Measurements from ENCODE around the gene TMEM151A. TPM values are rescaled to one million over a fixed set of nuclear protein-coding genes. Genes with fewer than 3 reads are reported as not detected.
A peak's percentile ranks its signal among the peaks of the same experiment; 100 is the strongest.
"Not testable (repeated sequence)": the region's sequence is repeated elsewhere in the genome, so short reads cannot be mapped to it uniquely, and the experiment has no call there.

TMEM151A gene
- total RNA-seq, 1 donor from 2014 or later, result not detected

DNA sequence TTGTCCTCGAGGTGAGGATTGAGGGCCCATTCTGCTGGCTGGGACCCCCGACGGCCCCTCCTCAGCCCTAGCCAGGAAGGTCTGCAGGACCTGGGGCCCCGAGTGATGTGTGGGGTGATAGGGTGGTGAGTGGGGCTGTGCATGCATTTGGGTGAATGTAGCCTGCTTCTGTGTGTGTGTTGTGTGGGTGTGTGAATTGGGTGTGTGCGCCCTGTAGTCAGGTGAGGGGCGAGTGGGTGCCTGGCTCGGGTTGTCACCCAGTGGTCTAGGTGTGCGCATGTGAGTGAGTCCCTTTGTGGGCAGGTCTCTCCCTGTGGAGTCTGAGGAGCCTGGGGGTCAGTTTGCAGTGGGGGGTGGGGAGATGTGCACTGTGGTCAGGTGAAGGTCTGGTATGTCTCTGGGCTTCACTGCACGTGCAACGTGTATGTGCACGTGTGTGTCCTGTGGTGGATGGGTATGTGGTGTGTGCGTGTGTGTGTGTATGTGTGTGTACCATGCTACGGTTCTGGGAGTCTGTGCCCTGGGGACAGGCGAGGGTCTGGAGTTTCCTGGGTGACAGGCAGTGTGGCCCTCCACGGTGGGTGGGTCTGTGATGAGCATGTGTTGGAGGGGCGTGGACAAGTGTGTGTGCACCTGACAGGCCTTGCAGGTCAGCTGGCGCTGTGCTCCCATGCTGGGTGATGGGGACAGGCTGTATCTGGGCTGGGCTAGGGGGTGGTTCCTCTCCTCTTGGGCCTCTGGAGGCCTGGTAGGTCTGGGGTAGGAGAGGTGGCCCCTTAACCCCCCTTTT lies 1.0 kb downstream of the TMEM151A start:
- intact Hi-C loops (cut with DNase I), result no loop called here
- no peak for DNase-seq
- ATAC-seq (ENCODE audit: poor library complexity), result no peak

DNA sequence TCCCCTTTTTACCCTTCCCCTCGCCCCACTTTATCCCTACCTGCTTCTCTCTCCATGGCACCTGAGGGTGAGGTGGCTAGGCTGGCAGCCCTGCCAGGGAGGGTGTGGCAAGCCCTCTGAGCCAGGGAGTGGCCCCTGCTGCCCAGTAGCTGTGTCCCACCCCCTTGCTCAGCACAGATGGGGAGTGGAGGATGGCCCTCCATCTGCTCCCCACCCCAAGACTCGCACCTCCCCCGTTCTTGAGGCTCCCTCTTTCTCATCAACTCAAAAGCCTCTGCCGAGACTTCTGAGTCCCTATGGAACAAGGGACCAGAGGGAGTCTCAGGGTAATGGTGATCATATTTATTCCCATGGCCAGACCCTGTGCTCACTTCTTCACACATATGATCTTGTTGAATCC lies 1.7 kb downstream of the TMEM151A start:
- ATAC-seq (ENCODE audit: poor library complexity) (no peak), DNase-seq (no peak)
- intact Hi-C loops (cut with DNase I), result no loop called here

DNA sequence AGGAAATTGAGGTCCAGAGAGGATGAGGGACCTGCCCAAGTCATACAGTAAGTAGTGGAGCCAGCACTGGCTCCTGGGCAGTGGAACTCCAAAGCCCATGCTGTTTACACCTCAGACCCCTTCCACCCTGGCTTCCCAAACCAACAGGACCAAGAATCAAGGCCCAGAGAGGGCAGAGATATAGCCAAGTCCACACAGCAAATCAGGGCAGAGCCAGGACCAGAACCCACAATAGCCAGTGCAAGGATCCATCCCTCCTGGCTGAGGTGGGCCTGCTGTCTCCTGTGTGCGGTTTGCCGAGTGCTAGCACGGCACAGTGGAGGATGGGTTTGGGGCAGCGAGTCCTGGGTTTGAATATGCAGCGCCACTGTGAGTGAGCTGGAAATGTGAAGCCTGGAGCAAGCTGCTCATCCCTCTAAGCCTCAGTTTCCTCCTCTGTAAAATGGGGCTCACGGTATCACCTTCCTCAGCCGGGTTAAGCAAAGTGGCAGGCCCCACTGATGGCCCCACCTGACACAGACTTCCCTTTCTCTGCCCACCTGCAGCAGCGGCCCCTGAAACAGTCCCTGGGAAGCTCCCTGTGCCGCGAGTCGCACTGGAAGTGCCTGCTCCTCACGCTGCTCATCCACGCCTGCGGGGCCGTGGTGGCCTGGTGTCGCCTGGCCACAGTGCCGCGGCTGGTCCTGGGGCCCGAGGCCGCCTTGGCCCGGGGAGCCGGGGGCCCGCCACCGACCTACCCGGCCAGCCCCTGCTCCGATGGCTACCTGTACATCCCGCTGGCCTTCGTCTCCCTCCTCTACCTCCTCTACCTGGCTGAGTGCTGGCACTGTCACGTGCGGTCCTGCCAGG lies 2.3 kb downstream of the TMEM151A start:
- no peak for ATAC-seq (ENCODE audit: poor library complexity)
- intact Hi-C loops (cut with DNase I), result no loop called here
- no peak for DNase-seq

DNA sequence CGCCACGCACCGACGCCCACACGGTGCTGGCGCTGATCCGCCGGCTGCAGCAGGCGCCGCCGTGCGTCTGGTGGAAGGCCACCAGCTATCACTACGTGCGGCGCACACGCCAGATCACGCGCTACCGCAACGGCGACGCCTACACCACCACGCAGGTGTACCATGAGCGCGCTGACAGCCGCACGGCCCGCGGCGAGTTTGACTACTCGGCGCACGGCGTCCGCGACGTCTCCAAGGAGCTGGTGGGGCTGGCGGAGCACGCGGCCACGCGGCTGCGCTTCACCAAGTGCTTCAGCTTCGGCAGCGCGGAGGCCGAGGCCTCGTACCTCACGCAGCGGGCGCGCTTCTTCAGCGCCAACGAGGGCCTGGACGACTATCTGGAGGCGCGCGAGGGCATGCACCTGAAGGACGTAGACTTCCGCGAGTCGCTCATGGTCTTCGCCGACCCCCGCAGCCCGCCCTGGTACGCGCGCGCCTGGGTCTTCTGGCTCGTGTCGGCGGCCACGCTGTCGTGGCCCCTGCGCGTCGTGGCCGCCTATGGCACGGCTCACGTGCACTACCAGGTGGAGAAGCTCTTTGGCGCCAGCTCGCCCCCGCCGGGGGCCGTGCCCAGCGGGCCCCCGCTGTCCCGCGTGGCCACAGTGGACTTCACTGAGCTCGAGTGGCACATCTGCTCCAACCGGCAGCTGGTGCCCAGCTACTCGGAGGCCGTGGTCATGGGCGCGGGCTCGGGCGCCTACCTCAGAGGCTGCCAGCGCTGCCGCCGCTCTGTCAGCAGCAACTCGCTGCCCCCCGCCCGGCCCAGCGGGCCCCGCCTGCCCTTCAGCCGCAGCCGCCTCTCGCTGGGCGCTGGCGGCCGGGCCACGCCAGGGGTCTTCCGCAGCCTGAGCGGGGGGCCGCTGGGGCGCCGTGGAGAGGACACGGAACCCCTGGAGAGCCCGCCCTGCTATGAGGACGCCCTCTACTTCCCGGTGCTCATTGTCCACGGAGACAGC lies 3.2 kb downstream of the TMEM151A start:
- DNase-seq (no peak), ATAC-seq (ENCODE audit: poor library complexity) (no peak)
- intact Hi-C loops (cut with DNase I), result no loop called here

DNA sequence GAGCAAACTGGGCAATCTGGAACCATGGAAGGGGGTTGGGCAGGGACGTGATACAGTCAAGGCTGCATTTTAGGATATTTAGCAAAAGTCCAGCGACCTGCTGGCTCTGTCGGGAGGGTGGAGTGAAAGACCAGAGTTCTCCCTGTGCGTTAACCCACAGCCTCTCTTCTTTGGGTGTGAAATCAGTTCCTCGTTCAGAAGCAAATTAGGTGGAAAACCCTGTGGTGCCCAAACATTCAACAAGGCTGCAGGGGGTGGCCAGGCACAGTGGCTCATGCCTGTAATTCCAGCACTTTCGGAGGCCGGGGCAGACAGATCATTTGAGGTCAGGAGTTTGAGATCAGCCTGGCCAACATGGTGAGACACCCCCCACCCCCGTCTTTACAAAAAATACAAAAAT lies 5.9 kb downstream of the TMEM151A start:
- intact Hi-C loops (cut with DNase I), result no loop called here
- DNase-seq (no peak), ATAC-seq (ENCODE audit: poor library complexity) (no peak)

DNA sequence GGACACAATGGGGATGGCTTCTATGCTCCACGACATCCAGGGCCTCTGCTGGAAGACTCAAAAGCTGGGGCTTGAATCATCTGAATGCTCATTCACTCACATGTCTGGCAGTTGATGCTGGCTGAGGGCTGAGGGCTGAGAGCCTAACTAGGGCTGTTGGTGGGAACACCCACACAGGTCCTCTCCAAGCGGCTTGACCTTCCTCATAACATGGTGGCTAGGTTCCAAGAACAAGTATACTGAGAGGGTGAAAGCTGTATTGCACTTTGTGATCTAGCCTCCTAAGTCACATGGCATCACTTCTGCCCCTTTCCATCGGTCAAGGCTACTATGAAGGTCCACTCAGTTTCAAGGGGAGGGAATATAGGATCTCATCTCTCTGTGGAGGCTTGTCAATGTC lies 7.5 kb downstream of the TMEM151A start:
- ATAC-seq (ENCODE audit: poor library complexity) (peak; percentile 70), DNase-seq (no peak)
- intact Hi-C loops (cut with DNase I), result no loop called here

DNA sequence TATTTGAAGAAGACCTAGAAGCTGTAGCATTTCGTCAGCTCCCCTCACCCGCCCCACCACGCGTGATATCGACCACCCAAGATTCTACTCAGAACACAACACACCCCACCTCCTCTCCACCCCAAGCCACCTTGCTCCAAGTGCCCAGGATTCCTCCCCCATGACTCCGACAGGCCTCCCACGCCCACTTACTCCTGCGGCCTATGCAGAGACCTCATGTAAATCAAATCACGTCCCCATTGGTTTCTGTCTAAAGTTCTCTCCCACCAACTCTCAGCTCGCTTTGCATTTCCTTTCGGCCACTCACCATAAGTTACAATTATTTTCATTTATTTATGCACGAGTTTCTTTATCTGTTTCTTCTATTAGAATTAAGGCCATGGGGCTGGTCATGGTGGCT lies 11.0 kb downstream of the TMEM151A start:
- ATAC-seq (ENCODE audit: poor library complexity) (no peak), DNase-seq (no peak)
- intact Hi-C loops (cut with DNase I), result no loop called here

DNA sequence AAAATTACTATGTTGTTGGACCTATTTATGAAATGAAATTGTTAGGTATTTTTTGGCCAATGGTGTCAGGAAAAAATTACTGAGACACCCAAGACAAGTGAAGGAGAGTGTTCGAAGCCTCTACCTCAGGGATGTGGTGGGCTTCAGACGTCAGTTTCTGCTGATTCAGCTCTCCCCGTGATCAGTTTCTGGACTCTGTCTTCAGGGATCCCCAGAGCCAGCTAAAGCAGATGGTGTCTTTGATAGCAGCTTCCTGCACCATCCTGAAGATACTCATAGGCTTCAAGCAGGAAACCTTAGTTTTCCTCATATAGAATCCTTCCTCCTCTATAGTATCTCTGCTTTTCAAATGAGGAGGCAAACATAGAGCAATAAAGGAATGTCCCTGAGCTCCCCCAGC lies 17.8 kb downstream of the TMEM151A start:
- intact Hi-C loops (cut with DNase I), result no loop called here
- DNase-seq, result no peak
- ATAC-seq (ENCODE audit: poor library complexity), result no peak

DNA sequence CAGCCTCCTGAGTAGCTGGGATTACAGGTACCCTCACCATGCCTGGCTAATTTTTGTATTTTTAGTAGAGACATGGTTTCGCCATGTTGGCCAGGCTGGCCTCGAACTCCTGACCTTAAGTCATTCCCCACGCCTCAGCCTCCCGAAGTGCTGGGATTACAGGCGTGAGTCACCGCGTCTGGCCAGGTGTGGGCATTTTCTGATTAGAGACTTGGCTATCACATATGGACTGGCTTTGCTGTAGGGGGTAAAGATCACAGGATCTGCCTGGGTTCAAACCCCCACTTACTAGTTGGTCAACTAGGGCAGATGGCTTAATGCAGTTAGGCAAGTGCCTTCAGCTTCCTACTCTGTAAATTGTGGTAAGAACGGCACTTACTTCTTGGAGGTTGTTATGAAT lies 18.6 kb downstream of the TMEM151A start:
- ATAC-seq (ENCODE audit: poor library complexity), result no peak
- DNase-seq, result no peak
- intact Hi-C loops (cut with DNase I), result loop anchor here (2.0 to 10.0 kb wide), 2 partner anchors 18 to 74 kb away; no protein-coding TSS in a partner anchor

DNA sequence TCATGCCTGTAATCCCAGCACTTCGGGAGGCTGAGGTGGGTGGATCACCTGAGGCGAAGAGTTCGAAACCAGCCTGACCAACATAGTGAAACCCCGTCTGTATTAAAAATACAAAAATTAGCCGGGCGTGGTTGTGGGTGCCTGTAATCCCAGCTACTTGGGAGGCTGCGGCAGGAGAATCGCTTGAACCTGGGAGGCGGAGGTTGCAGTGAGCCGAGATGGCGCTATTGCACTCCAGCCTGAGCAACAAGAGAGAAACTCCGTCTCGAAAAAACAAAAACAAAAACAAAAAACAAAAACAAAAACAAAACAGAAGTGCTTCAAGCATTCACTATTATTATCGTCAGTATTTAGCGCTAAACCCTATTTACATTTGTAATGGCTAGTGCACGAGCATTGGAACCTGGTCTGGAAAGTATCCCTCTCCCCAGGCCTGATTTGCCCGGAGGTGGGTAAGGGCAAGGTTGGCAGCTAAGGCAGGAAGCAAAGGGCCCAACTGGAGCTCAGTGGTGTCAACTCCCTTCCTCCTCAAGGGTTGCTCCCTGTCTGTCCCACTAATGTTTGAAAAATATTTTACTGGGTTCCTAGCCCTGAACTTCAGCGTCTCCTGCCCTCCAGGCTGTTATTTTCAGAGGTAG lies 19.2 kb downstream of the TMEM151A start:
- intact Hi-C loops (cut with DNase I), result loop anchor here (2.0 to 10.0 kb wide), 2 partner anchors 18 to 74 kb away; no protein-coding TSS in a partner anchor
- not testable (repeated sequence) for DNase-seq; ATAC-seq (ENCODE audit: poor library complexity)

DNA sequence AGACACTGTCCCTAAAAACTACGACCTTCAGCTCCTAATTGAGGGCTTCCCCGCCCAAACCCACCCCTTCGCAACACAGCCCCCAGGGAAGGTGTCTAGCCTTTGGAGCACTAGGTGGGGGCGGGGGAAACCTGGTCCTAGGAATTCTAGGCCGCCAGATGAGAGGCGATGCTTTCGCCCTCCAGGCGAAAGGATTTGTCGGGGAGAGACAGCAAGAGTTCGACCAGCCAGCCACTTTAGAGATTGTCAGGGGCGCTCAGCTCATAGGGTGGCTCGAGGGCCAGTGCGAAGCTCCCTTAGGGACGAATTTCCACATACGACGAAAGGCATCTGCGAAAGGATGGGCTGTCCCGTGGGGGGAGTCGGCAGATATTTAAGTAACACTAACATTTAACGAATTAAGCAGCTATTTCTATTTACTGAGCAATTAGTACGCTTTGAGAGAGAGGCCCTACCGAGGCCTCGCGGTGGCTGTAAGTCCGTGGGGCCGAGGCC lies 19.8 kb downstream of the TMEM151A start:
- DNase-seq (no peak), ATAC-seq (ENCODE audit: poor library complexity) (no peak)
- intact Hi-C loops (cut with DNase I), result loop anchor here (2.0 to 10.0 kb wide), 2 partner anchors 17 to 73 kb away; no protein-coding TSS in a partner anchor

DNA sequence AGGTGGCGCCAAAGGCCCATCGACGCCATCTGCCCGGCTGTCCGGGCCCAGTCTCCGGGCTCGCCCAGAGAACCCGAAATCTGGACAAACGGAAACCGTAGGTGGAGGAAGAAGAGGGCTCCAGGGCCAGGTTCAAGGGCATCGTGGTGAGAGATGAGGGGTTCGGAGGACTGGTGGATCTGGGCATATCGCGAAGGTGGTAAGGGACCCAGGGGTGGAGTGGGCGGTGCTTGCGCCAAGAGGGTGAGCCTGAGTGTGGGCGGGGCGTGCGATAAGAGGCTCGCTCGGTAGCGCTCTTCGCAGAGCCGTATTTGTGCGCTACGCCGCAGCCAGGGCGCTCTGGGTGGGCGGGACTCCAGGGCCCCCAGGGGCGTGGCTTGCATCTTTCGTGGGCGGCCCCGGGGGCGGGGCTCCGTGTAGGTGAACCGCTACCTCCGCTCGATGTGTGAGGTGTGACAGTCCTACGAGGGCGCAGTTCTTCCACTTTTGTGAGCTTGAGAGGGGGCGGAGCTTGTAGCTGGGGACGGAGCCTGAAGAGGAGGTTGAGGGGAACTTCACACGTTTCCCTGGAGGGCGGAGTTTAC lies 20.4 kb downstream of the TMEM151A start:
- ATAC-seq (ENCODE audit: poor library complexity) (peak; percentile 84), DNase-seq (peak; percentile 96)
- intact Hi-C loops (cut with DNase I), result loop anchor here (2.0 to 10.0 kb wide), 2 partner anchors 17 to 73 kb away; no protein-coding TSS in a partner anchor

DNA sequence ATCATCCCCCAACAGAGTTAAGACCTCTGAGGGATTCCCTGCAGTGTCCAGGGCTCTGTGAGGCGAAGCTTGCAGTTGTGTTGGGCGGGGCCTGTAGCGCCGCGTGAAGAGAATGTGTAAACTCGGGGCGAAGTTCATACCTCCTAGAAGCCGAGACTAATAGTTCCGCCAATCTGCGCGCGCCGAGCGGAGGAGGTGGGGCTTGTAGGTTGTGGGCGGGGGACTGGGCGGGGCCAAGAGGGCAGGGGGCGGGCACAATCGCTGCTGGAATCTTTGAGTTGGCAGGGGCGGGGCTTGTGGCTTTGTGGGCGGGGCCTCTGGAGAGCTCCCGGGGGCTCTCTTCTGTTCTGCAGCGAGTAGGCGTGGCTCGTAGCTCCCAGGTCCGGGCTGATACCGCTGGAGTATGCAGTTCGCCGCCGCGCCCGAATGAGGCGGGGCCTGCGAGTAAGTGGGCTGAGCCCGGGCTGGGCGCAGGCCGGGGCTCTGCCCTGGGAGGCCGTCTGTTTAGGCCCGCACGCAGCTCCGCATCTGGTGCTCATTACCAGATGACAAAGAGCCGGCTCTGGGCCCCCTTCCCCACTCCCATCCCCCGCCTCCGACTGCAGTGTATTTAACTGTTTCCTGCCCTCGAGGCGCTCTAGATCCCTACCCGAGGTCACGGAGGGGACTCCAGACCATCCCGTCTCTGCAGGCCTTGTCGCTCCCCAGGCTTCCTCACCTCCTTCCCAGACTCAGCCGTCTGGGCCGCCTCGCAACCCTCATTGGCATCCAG lies 21.0 kb downstream of the TMEM151A start:
- DNase-seq (peak; percentile 100), ATAC-seq (ENCODE audit: poor library complexity) (peak; percentile 82)
- intact Hi-C loops (cut with DNase I), result loop anchor here (10.0 kb wide), 1 partner anchor 72 kb away; no protein-coding TSS in a partner anchor

DNA sequence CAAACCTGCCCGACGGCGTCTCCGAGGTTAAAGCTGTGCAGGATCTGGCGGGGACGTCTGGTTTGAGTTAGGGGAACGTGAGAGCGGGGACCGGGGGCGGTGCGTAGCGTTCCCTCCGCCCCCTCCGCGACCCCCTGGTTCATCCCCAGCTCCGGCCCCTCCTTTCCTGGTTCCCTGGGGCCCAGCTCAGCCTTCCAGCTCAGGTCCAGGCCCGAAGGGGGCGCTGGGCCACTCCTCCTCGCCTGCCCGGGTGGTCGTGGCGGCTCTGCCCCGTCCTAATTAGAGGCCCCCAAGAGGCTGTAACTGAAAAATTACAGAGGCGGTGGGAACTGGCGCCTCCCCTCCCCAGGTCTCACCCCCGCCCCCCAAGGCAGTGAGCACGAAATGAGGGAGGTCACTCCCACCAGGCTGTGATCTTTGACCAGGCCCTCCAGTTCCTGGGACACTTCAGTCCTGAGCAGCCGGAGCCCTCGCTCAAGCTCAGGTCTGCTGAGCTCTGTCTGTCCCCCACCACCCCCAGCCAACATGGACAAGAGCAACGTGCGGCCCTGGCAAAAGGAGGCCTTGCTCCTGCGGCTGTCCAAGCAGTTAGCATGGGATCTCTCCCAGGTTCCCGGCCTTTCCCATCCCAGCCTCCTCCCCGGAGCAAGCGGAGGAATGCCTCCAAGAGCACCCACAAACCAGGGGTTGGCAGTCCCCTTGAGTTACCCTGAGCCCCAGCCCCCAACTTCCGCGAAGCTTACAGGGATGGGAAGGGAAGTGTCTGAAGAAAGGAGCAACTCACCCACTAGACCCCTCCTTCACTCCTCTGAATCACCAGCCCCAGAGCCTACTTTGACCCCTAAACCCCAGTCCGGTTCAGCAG lies 21.9 kb downstream of the TMEM151A start:
- intact Hi-C loops (cut with DNase I), result loop anchor here (10.0 kb wide), 1 partner anchor 71 kb away; no protein-coding TSS in a partner anchor
- ATAC-seq (ENCODE audit: poor library complexity) (no peak), DNase-seq (peak; percentile 67)

DNA sequence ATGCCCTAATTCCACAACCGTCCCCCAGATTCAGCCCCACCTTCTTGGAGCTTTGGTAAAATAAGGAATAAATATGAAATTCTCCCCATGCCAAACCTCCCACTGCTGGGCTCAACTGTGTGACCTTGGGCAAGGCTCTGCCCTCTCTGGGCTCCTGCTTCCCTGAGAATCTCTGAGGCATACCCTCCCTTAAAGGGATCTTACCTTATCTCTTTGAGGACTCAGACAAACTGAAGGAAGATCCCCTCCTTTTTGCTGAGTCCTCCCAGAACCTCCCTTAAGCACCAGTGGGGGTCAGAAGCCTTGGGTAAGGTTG lies 22.4 kb downstream of the TMEM151A start:
- DNase-seq, result no peak
- intact Hi-C loops (cut with DNase I), result loop anchor here (10.0 kb wide), 1 partner anchor 71 kb away; no protein-coding TSS in a partner anchor
- ATAC-seq (ENCODE audit: poor library complexity), result no peak
